HUES48 (cell line): Measurements from ENCODE around the gene COQ7.

ENCODE experiments used
- H3K27ac ChIP-seq: one replicate; pipeline ENCODE4 v1.7.0; 2013; ENCODE audit warnings: low read depth, low read length, inconsistent platforms
- H3K27me3 ChIP-seq: 2 replicates; pipeline ENCODE4 v1.6.1; 2013; ENCODE audit warnings: mild to moderate bottlenecking, low read length; ENCODE audit not compliant: control insufficient read depth, insufficient read depth
- H3K36me3 ChIP-seq: 2 replicates; pipeline ENCODE4 v1.6.1; 2013; ENCODE audit warnings: low read length; ENCODE audit not compliant: control insufficient read depth, insufficient read depth
- H3K4me1 ChIP-seq: 2 replicates; pipeline ENCODE4 v1.6.1; 2013; ENCODE audit warnings: mild to moderate bottlenecking, low read length; ENCODE audit not compliant: control insufficient read depth, insufficient read depth
- H3K4me3 ChIP-seq: 2 replicates; pipeline ENCODE4 v1.5.1; 2013; ENCODE audit warnings: mild to moderate bottlenecking, low read depth, low read length
- H3K9ac ChIP-seq: 2 replicates; pipeline ENCODE4 v1.6.1; 2013; ENCODE audit warnings: mild to moderate bottlenecking, low read depth, low read length, moderate library complexity
- H3K9me3 ChIP-seq: 2 replicates; pipeline ENCODE4 v1.6.1; 2013; ENCODE audit warnings: low read length; ENCODE audit not compliant: control insufficient read depth, insufficient read depth

COQ7 gene

DNA sequence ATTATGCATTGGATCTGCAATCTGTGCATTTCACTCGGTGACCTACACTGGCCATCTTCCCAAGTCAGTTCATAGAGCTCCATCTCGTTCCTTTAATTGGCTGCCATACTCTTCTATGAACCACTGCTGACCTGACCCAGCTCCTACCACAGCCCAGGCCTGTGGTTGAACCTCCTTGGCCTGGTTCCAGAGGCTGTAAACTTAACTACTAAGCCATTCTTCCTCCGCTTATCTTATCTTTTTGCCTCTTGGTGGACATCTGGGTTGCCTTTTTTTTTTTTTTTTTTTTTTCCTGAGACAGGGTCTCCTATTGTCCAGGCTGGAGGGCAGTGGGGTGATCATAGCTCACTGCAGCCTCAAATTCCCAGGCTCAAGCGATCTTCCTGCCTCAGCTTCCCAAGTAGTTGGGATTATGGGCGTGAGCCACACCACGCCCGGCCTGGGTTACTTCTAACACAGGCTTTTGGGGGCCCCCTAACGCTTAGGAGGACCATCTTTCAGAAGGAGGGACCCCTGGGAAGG, 18.3 kb downstream of the COQ7 start:
- peaks cover 17% of the 10 kb centered on the region for H3K27me3 ChIP-seq
- H3K4me1 ChIP-seq, result peaks cover 4% of the 10 kb centered on the region; the same call in 1 of the 2 replicates
- no peak overlapping the region for H3K27ac ChIP-seq
- H3K4me3 ChIP-seq, result peak overlapping the region; percentile 52; the same call in 1 of the 2 replicates
- no peak overlapping the region for H3K9ac ChIP-seq
- no peaks in the 10 kb centered on the region for H3K9me3 ChIP-seq
- H3K36me3 ChIP-seq, result peaks cover 12% of the 10 kb centered on the region

DNA sequence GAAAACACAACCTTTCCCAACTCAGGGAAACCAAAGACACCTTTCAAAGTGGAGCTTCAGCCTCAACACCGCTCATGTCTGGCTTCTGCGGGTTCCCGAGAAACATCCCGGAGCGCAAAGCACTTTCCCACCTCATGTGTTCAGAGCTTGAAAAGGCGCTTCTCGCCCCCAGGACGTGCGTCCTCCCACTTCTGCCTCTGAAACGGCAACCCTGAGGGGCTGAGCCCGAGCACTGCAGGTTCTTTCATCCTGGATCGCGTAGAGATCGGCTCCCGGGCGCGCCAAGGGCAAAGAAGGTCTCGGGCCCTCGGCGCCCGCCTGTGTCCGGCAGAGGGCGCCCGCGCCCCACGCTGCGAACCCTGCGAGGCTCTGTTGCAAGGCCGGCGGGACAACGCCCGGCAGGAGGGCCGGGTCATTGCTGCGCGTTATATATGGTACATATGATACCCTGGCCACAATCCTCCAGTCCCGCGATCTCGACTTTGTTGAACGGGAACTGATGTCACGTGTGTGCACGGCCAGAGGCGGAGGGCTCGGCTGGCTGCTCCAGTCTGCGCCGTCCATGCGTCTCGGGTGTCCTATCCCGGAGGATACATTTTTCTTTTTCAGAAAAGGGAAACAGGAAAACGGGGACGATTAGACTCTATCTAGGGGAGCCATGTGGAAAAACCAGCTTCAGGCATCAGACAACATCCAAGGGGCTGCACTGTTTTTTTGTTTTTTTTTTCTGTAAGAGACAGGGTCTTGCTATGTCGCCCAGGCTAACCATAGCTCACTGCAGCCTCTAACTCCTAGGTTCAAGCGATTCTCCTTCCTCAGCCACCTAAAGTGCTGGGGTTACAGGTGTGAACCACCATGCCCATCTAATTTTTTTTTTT, 19.1 kb downstream of the COQ7 start:
- H3K36me3 ChIP-seq, result peaks cover 6% of the 10 kb centered on the region
- peaks cover 17% of the 10 kb centered on the region for H3K27me3 ChIP-seq
- peak overlapping the region; percentile 52 for H3K4me3 ChIP-seq
- H3K27ac ChIP-seq, result no peak overlapping the region
- no peaks in the 10 kb centered on the region for H3K9me3 ChIP-seq
- no peak overlapping the region for H3K9ac ChIP-seq
- peaks cover 4% of the 10 kb centered on the region; the same call in 1 of the 2 replicates for H3K4me1 ChIP-seq

DNA sequence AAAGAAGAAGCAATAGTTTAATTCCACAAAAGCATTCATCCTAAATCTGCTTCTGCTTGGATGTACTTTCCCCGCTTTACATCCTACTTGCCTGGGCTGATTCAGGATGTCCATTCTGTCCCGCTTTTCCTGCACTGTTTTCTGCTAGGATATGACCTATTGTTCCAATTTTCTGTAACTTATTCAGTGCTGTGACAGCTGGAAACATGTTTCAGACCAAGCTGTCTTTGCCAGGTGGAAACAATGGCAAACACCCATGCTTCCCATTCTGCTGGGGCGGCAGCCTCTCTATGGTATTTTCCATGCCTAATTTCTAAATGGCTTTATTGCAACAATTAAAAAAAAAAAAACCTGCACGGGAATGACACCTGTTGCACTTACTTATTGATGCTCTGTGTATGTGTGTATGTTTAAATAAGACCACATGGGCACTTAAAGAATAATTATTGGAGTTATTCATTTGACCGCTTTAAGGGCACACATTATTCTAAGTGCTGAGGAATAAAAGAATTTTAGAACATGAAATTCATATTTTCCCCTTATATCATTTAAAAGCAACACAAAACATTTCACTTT, 21.0 kb downstream of the COQ7 start:
- Histone ChIP-seq H3K27ac (no peak overlapping the region), H3K4me3 (no peak overlapping the region), H3K9ac (no peak overlapping the region)

DNA sequence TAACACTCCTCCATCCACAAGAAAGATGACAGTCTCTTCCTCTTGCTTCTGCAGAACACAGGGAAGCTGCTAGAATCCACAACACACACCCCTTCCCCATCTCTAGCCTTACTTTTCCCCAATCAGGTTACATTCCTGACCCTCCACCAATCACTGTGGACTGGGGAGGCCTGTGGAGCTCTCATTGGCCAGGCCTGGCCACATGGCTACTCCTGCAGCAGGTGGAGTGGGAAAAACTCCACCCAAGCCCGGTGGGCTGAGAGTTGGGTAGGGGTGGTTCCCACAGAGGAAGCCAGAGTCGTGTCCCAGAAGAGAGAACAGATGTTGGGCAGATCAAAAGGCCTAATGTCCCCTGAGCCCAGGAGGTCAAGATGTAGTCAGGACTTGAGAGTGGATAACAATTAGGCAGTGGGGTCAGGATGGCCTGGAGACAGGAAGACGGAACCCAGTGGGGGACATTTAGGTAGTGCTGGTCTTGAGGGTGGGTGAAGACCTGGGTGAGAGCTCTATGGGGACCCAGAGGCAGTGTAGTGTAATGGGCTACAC, 22.1 kb downstream of the COQ7 start:
- Histone ChIP-seq H3K27ac (no peak overlapping the region), H3K9ac (no peak overlapping the region), H3K36me3 (no peaks in the 10 kb centered on the region), H3K4me3 (no peak overlapping the region), H3K27me3 (peaks cover 17% of the 10 kb centered on the region), H3K4me1 (peaks cover 4% of the 10 kb centered on the region; the same call in 1 of the 2 replicates), H3K9me3 (no peaks in the 10 kb centered on the region)

More for the DNA sequence above, 21.0 kb downstream of the COQ7 start:
- Histone ChIP-seq H3K4me1 (peaks cover 4% of the 10 kb centered on the region; the same call in 1 of the 2 replicates), H3K36me3 (no peaks in the 10 kb centered on the region), H3K27me3 (peaks cover 17% of the 10 kb centered on the region), H3K9me3 (no peaks in the 10 kb centered on the region)

DNA sequence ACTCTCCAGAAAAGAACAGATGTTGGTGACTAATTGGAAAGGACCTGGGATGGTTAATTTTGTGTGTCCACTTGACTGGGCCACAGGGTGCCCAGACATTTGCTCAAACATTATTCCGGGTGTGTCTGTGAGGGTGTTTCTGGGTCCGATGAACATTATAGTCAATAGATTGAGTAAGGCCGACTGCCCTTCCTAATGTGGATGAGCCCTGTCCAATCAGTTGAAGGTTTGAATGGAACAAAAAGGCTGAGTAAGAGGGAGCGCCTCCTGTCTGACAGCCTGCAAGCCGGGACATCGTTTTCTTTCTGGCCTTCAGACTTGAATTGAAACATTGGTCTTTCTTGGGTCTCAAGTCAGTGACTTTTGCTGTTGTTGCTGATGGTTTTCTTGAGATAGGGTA, 23.5 kb downstream of the COQ7 start:
- Histone ChIP-seq H3K4me3 (no peak overlapping the region), H3K9me3 (no peaks in the 10 kb centered on the region), H3K9ac (no peak overlapping the region), H3K4me1 (peaks cover 4% of the 10 kb centered on the region; the same call in 1 of the 2 replicates), H3K36me3 (no peaks in the 10 kb centered on the region), H3K27ac (no peak overlapping the region), H3K27me3 (peaks cover 5% of the 10 kb centered on the region)

DNA sequence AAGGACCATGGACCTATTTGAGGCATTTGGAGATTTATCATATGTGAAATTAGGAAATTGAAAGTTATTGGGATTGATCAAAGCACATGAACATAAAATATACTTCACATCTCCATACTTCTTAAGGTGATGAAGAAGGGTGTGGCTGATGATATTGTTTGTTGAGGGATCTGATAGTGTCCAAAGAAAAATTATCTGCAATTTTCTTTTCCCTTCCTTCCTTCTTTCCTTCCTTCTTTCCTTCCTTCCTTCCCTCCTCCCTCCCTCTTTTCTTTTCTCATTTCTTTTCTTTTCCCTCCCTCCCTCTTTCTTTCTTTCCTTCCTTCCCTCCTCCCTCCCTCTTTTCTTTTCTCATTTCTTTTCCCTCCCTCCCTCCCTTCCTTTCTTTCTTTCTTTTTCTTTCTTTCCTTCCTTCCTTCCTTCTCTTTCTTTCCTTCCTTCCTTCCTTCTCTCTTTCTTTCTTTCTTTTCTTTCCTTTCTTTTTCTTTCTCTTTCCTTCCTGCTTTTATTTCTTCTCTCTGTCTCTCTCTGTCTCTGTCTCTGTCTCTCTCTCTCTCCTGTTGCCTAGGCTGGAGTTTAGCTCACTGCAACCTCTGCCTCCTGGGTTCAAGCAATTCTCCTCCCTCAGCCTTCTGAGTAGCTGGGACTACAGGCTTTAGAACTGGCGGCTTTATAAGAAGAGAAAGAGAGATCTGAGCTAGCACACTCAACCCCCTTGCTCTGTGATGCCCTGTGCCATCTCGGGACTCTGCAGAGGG, 25.4 kb downstream of the COQ7 start:
- no peaks in the 10 kb centered on the region for H3K27me3 ChIP-seq
- H3K36me3 ChIP-seq, result no peaks in the 10 kb centered on the region
- no peak overlapping the region for H3K9ac ChIP-seq
- H3K9me3 ChIP-seq, result no peaks in the 10 kb centered on the region
- no peak overlapping the region for H3K4me3 ChIP-seq
- no peaks in the 10 kb centered on the region for H3K4me1 ChIP-seq
- no peak overlapping the region for H3K27ac ChIP-seq

DNA sequence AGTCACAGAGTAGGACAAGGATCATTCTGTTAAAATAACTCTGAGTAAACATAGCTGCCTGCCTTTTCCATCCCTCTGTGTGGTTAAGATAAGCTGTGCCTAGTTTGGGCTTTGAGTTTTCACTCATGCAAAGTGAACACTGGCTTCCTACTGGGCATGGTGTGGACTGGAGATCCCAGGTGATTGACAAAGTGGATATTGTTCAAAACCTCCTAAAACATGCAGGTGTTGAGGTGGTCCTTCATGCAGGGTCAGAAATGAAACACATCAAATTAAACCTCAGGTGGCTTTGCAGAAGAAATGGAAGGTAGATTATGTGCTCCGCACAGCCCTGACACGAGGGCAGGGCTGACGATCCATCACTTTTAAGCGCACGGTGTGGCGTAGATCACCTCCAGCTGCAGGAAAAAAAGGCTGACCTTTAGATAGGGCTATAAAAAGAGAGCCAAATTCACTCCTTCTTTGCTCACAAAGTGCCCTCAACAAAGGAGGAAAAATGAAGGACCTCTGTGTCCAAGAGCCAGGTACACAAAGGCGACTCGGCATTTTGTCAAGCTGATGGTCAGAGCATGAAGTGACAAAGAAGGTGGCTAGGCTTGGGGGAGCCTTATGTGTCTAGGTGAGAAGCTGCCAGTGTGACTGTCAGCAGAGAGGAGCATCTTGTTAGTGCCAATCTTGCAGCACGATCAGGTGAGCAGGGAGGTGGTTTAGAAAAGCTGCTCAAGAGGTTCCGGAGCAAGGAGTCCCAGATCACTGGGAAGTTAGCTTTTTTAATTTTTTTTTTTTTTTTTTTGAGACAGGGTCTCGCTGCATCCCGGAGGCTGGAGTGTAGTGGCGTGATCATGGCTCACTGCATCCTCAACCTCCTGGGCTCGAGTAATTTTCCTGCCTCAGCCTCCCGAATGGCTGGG, 26.5 kb downstream of the COQ7 start:
- Histone ChIP-seq H3K27me3 (no peaks in the 10 kb centered on the region), H3K4me3 (no peak overlapping the region), H3K36me3 (no peaks in the 10 kb centered on the region), H3K27ac (no peak overlapping the region), H3K9ac (no peak overlapping the region), H3K4me1 (no peaks in the 10 kb centered on the region), H3K9me3 (no peaks in the 10 kb centered on the region)

DNA sequence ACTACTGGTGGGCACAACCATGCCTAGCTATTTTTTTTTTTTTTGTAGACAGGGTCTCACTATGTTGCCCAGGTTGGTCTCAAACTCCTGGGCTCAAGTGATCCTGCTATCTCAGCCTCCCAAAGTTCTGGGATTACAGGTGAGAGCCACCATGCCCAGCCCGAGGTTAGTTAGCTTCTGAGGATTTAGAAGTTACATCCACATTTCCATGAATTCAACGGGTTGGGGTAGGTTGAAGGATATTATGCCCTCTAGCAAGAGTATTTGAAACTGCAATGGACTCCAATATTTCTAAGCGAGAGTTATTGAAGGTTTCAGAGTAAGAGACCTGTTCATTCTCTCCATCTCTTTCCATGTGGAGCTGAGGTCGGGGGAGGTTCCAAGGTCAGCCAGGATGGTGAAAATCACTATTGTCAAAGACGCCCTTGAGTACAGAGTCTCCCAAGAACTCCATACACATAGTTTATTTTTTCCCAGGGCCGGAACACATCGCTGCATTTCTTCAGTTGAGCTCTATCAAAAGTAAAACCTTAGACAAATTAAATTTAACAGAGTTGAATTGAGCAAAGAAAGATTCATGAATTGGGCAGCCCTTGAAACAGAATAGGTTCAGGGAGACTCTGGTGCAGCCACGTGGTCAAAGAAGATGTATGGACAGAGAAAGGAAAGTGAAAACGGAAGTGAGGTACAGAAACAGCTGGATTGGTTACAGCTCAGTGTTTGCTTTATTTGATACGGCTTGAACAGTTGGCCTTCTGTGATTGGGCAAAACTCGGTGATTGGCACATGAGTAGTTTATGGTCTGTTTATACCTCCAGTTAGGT, 27.3 kb downstream of the COQ7 start:
- no peaks in the 10 kb centered on the region for H3K36me3 ChIP-seq
- no peak overlapping the region for H3K9ac ChIP-seq
- H3K4me3 ChIP-seq, result no peak overlapping the region
- H3K9me3 ChIP-seq, result no peaks in the 10 kb centered on the region
- H3K27me3 ChIP-seq, result no peaks in the 10 kb centered on the region
- no peaks in the 10 kb centered on the region for H3K4me1 ChIP-seq
- H3K27ac ChIP-seq, result no peak overlapping the region

DNA sequence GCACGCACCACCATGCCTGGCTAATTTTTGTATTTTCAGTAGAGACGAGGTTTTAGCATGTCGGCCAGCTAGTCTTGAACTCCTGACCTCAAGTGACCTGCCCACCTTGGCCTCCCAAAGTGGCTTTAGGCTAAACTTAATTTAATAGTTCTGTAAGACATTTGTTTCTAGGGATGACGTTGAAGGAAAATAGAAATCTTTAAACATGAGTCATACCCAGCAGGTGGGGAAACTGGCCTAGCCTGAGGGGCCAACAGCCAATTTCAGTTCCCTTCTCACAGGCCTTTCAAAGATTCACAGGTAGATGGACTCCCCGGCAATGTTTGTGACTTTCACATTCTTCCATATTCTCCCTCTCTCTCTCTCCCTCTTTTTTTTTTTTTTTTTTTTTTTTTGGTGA, 28.2 kb downstream of the COQ7 start:
- no peak overlapping the region for H3K9ac ChIP-seq
- no peaks in the 10 kb centered on the region for H3K9me3 ChIP-seq
- no peak overlapping the region for H3K4me3 ChIP-seq
- no peak overlapping the region for H3K27ac ChIP-seq
- no peaks in the 10 kb centered on the region for H3K36me3 ChIP-seq
- H3K4me1 ChIP-seq, result no peaks in the 10 kb centered on the region
- no peaks in the 10 kb centered on the region for H3K27me3 ChIP-seq
